HepG2 (cell line): ENCODE measurements around the gene SUDS3. TPM values are rescaled to one million over a fixed set of nuclear protein-coding genes. Genes with fewer than 3 reads are reported as not detected.
A peak's percentile ranks its signal among the peaks of the same experiment; 100 is the strongest.

Experiments
- ATAC-seq: fragments of 200-7000 bp; cut with Tn5 transposase; 3 replicates; pipeline ENCODE4 v1.9.1; 2020; ENCODE audit warnings: mild to moderate bottlenecking, moderate library complexity
- BruUV-seq: library from RNA; stranded (reverse); fragments of 400-500 nt; replicated peaks from 2 replicates; lab custom pipeline; 2021; lab: Mats Ljungman, UMichigan
- CTCF ChIA-PET: fragments of 300-600 bp; formaldehyde crosslinking; extraction: SDS; loops from one replicate; lab custom pipeline; 2021; ENCODE audit warnings: low total read pairs, inconsistent platforms, low intra/inter-chr PET ratio; lab: Yijun Ruan, JAX
- POLR2A ChIA-PET: fragments of 350-600 bp; sonication (Branson Sonifier 250); formaldehyde crosslinking; loops from one replicate; lab custom pipeline; 2020; ENCODE audit warnings: antibody characterized with exemption, inconsistent platforms; lab: Yijun Ruan, JAX
- DNase-seq: peaks from one replicate; pipeline ENCODE4 v3.0.0-alpha.2; 2015; ENCODE audit warnings: low spot score
- FAIRE-seq: peaks from 3 replicates; lab custom pipeline; 2011; peaks lifted over from hg19 to GRCh38; lab: Jason Lieb, UNC
- H2AFZ ChIP-seq: one replicate; pipeline ENCODE4 v1.6.1; 2011; ENCODE audit warnings: low read length, inconsistent platforms
- H3K27ac ChIP-seq: fragments of 300-600 bp; 3 replicates; pipeline ENCODE4 v1.8.0; 2011; ENCODE audit warnings: mixed run types, mild to moderate bottlenecking, mixed read lengths, low read length, inconsistent platforms; ENCODE audit not compliant: insufficient read depth; ENCODE audit errors: extremely low read length
- H3K27me3 ChIP-seq, 2 experiments: fragments of 200-600 bp in 1 of 2; 2 replicates in 1 of 2; 3 replicates in 1 of 2; pipeline versions ENCODE4 v1.6.0 to v1.8.0; 2011; ENCODE audit warnings: low read length in 2 of 2, mild to moderate bottlenecking in 2 of 2, moderate library complexity in 2 of 2, inconsistent platforms in 1 of 2; ENCODE audit not compliant: insufficient read depth in 2 of 2, control insufficient read depth in 1 of 2
- H3K36me3 ChIP-seq, 2 experiments: fragments of 200-600 bp in 1 of 2; replicated peaks in 1 of 2; 2 replicates in 1 of 2; 3 replicates in 1 of 2; pipeline versions ENCODE4 v1.5.1 to v1.8.0; 2011; ENCODE audit warnings: low read length in 2 of 2, inconsistent platforms in 1 of 2; ENCODE audit not compliant: insufficient read depth in 2 of 2, control insufficient read depth in 1 of 2
- H3K4me1 ChIP-seq: 2 replicates; pipeline ENCODE4 v1.5.1; 2012; ENCODE audit warnings: low read length, inconsistent platforms; ENCODE audit not compliant: insufficient read depth
- H3K4me2 ChIP-seq: 2 replicates; pipeline ENCODE4 v1.6.0; 2011; ENCODE audit warnings: low read depth, low read length, inconsistent platforms
- H3K4me3 ChIP-seq, 3 experiments: fragments of 200-600 bp in 1 of 3; sonication (generic), shearing (Covaris generic) in 1 of 3; replicated peaks in 1 of 3; 2 replicates each; pipeline ENCODE4 v1.5.1; 2011 to 2016; ENCODE audit warnings: low read length in 3 of 3, inconsistent platforms in 2 of 3, low read depth in 2 of 3, mild to moderate bottlenecking in 2 of 3, control low read depth in 1 of 3, mixed read lengths in 1 of 3; ENCODE audit not compliant: insufficient read depth in 1 of 3
- H3K79me2 ChIP-seq: one replicate; pipeline ENCODE4 v1.6.1; 2011; ENCODE audit warnings: low read length, inconsistent platforms; ENCODE audit not compliant: insufficient read depth
- H3K9ac ChIP-seq: 2 replicates; pipeline ENCODE4 v1.6.0; 2011; ENCODE audit warnings: mild to moderate bottlenecking, low read depth, low read length, inconsistent platforms; ENCODE audit not compliant: insufficient read depth
- H3K9me3 ChIP-seq: 2 replicates; pipeline ENCODE4 v1.5.1; 2012; ENCODE audit warnings: mild to moderate bottlenecking, low read length
- H4K20me1 ChIP-seq: 2 replicates; pipeline ENCODE4 v1.6.0; 2011; ENCODE audit warnings: inconsistent platforms, mild to moderate bottlenecking, low read length, moderate library complexity; ENCODE audit not compliant: insufficient read depth
- CHD4 ChIP-seq: fragments of 200-600 bp; sonication (generic); IDR thresholded peaks from 2 replicates; pipeline ENCODE4 v1.7.0; 2017; ENCODE audit warnings: mild to moderate bottlenecking, low read length, borderline replicate concordance
- ESRRA ChIP-seq: sonication (generic); formaldehyde crosslinking; IDR thresholded peaks from 2 replicates; pipeline ENCODE4 v1.5.1; 2020; ENCODE audit warnings: mild to moderate bottlenecking, low read depth, missing genetic modification reagents
- GMEB1 ChIP-seq: sonication (generic); formaldehyde crosslinking; IDR thresholded peaks from 2 replicates; pipeline ENCODE4 v1.5.1; 2020; ENCODE audit warnings: missing genetic modification reagents, mild to moderate bottlenecking, borderline replicate concordance
- HOXA5 ChIP-seq: sonication (generic); formaldehyde crosslinking; IDR thresholded peaks from 2 replicates; pipeline ENCODE4 v1.4.0; 2020; ENCODE audit warnings: missing genetic modification reagents
- KAT8 ChIP-seq: IDR thresholded peaks from 2 replicates; pipeline ENCODE4 v1.6.1; 2016; ENCODE audit warnings: missing genetic modification reagents, missing compliant biosample characterization
- KDM5B ChIP-seq: sonication (generic); formaldehyde crosslinking; IDR thresholded peaks from 2 replicates; pipeline ENCODE4 v1.4.0; 2020; ENCODE audit warnings: missing genetic modification reagents, mild to moderate bottlenecking, borderline replicate concordance
- NFIC ChIP-seq: IDR thresholded peaks from 2 replicates; pipeline ENCODE4 v1.6.1; 2012; ENCODE audit warnings: mild to moderate bottlenecking, low read length, inconsistent platforms
- NR3C1 ChIP-seq: sonication (generic); formaldehyde crosslinking; IDR thresholded peaks from 2 replicates; pipeline ENCODE4 v1.4.0; 2020; ENCODE audit warnings: missing genetic modification reagents
- PLRG1 ChIP-seq: fragments of 450-650 bp; conservative IDR thresholded peaks from 2 replicates; pipeline ENCODE4 v1.6.1; 2016
- POLR2A ChIP-seq, 2 experiments: IDR thresholded peaks; 2 replicates each; pipeline ENCODE4 v1.6.1; 2011; ENCODE audit warnings: low read depth in 2 of 2, low read length in 2 of 2, mild to moderate bottlenecking in 1 of 2, moderate library complexity in 1 of 2; ENCODE audit not compliant: insufficient read depth in 1 of 2
- TSC22D2 ChIP-seq: sonication (generic); formaldehyde crosslinking; IDR thresholded peaks from 2 replicates; pipeline ENCODE4 v1.5.1; 2020; ENCODE audit warnings: missing genetic modification reagents, mild to moderate bottlenecking, borderline replicate concordance
- ZNF232 ChIP-seq: sonication (generic); formaldehyde crosslinking; IDR thresholded peaks from 2 replicates; pipeline ENCODE4 v1.4.0; 2020; ENCODE audit warnings: missing genetic modification reagents, borderline replicate concordance
- ZNF556 ChIP-seq: sonication (generic); formaldehyde crosslinking; IDR thresholded peaks from 2 replicates; pipeline ENCODE4 v1.4.0; 2020; ENCODE audit warnings: mild to moderate bottlenecking, missing genetic modification reagents, borderline replicate concordance
- ZNF614 ChIP-seq: IDR thresholded peaks from 2 replicates; pipeline ENCODE4 v1.6.1; 2018; ENCODE audit warnings: missing biosample characterization, missing genetic modification reagents, inconsistent platforms, borderline replicate concordance
- ZNF737 ChIP-seq: sonication (generic); formaldehyde crosslinking; IDR thresholded peaks from 2 replicates; pipeline ENCODE4 v1.5.0; 2020; ENCODE audit warnings: missing genetic modification reagents, mild to moderate bottlenecking, borderline replicate concordance
- in situ Hi-C: cut with HindIII; loops from 2 replicates; pipeline ENCODE4 v1.10.0; 2017; ENCODE audit warnings: low pct_unique_long_range_greater_than_20kb; ENCODE audit not compliant: extremely low pct_ligation_motif_present
- intact Hi-C: fragments of 100-400 bp; cut with micrococcal nuclease; formaldehyde crosslinking; loops from one replicate; pipeline ENCODE4 v1.10.0; 2022; ENCODE audit not compliant: unreplicated experiment
- polyA plus RNA-seq, 8 experiments: library from polyadenylated mRNA; depleted of rRNA in 3 of 8; stranded (reverse) in 7 of 8; unstranded in 1 of 8; fragments of >200 nt; fragmentation: Illumina TruSeq in 4 of 8; extraction: Trizol in 4 of 8; gene quantifications; 2 replicates each; pipeline versions ENCODE4 v1.2.1 to v1.2.3, GENCODE V29; 2011 to 2016; ENCODE audit warnings: low read depth in 4 of 8, missing spikeins in 1 of 8, mixed read lengths in 1 of 8; ENCODE audit not compliant: insufficient read depth in 1 of 8
- total RNA-seq, 5 experiments: library from RNA; depleted of rRNA; stranded (reverse); fragments of >200 nt; fragmentation: Illumina TruSeq; extraction: Trizol; gene quantifications; 2 replicates each; pipeline ENCODE4 v1.2.3, GENCODE V29; 2016; ENCODE audit warnings: low read depth in 1 of 5
- TF ChIP-seq, protein P1 (sequence below): sonication (generic); formaldehyde crosslinking; IDR thresholded peaks from 2 replicates; pipeline ENCODE4 v1.5.0; 2020; ENCODE audit warnings: mild to moderate bottlenecking, missing genetic modification reagents
- TF ChIP-seq, protein P2 (sequence below): sonication (generic); formaldehyde crosslinking; IDR thresholded peaks from 2 replicates; pipeline ENCODE4 v1.4.0; 2020; ENCODE audit warnings: missing genetic modification reagents

SUDS3 gene
- total and polyA plus RNA-seq, 2 of the 13 experiments (the other 11 are each of a cell fraction or from before 2014, with no cell fraction given) = 20.2 to 33.1 TPM

DNA sequence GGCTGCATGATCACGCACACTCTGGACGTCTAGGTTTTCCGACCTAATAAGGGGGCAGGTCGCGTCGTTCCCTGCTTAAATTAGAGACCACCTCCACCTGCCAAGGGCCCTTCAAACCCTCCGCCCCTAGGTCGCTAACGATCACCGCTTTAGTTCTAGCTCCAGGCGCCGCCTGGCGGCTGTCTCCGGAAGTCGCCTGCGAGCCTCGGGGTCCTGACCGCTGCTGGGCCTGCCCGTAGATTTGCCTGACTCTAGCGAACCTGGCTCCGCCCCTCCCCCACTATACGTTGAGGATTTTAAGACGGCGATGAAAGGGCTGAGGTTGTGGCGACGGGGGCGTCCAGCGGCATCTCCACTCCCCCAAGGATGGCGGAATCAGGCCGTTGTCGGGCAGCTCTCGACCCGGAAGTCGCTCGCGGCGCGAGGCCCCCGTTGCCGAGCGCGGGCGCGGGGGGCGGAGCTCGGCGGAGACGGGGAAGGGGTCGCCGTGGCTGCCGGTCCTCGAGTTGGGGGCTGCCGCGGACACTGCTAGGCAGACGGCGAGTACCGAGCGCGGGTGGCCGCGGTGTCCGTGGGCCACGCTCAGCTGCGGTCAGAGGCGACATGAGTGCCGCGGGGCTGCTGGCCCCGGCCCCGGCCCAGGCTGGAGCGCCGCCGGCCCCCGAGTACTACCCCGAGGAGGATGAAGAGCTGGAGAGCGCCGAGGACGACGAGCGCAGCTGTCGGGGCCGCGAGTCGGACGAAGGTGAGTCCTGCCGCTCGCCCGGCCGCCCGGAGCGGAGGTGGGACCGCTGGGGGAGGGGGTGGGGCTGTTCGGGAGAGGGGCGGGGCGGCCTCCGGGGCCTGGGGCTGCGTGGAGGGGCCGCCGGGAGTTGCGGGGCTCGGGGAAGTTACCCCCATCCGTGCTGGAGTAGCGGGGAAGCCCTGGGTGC, at the start of gene SUDS3 (continued):
- TF ChIP-seq, protein P1, sequence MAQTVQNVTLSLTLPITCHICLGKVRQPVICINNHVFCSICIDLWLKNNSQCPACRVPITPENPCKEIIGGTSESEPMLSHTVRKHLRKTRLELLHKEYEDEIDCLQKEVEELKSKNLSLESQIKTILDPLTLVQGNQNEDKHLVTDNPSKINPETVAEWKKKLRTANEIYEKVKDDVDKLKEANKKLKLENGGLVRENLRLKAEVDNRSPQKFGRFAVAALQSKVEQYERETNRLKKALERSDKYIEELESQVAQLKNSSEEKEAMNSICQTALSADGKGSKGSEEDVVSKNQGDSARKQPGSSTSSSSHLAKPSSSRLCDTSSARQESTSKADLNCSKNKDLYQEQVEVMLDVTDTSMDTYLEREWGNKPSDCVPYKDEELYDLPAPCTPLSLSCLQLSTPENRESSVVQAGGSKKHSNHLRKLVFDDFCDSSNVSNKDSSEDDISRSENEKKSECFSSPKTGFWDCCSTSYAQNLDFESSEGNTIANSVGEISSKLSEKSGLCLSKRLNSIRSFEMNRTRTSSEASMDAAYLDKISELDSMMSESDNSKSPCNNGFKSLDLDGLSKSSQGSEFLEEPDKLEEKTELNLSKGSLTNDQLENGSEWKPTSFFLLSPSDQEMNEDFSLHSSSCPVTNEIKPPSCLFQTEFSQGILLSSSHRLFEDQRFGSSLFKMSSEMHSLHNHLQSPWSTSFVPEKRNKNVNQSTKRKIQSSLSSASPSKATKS (CRISPR knock-in tag) = no peak
- no peak for TF ChIP-seq NR3C1 (CRISPR knock-in tag)
- TF ChIP-seq ZNF556 (CRISPR knock-in tag) = peak; percentile 93
- TF ChIP-seq NFIC = no peak
- peak; percentile 92 for TF ChIP-seq KAT8
- TF ChIP-seq KDM5B = peak; percentile 83; the same call in 1 of the 2 replicates
- peak; percentile 81 for TF ChIP-seq GMEB1 (CRISPR knock-in tag)

- ChIA-PET POLR2A (no interaction called here), CTCF (no interaction called here)
- DNase-seq (no peak), ATAC-seq (no peak), FAIRE-seq (no peak)
- intact Hi-C loops (no loop called here), in situ Hi-C loops (no loop called here)
- no peaks in the 10 kb centered on the region for H3K27me3 ChIP-seq
- no peak overlapping the region for H3K27ac ChIP-seq
- no peaks in the 10 kb centered on the region for H3K4me1 ChIP-seq
- H3K79me2 ChIP-seq = no peaks in the 10 kb centered on the region
- no peak overlapping the region for H3K9ac ChIP-seq
- H3K4me3 ChIP-seq = no peak overlapping the region
- no peaks in the 10 kb centered on the region for H4K20me1 ChIP-seq
- H2AFZ ChIP-seq = no peak overlapping the region
- H3K4me2 ChIP-seq = no peak overlapping the region
- no peaks in the 10 kb centered on the region for H3K9me3 ChIP-seq
- BruUV-seq = no TSS peak
- H3K36me3 ChIP-seq = no peaks in the 10 kb centered on the region
- TF ChIP-seq ZNF232 (CRISPR knock-in tag) (no peak), POLR2A (IDR thresholded peaks at IDR 0.05; ENCODE audit: insufficient read depth in 1 of 2, low read depth in 2 of 2, low read length in 2 of 2) (no peak), TSC22D2 (CRISPR knock-in tag) (no peak), ZNF614 (CRISPR knock-in tag) (no peak), HOXA5 (CRISPR knock-in tag) (no peak), CHD4 (no peak), PLRG1 (no peak), ZNF737 (no peak), ESRRA (no peak)
- TF ChIP-seq, protein P2, sequence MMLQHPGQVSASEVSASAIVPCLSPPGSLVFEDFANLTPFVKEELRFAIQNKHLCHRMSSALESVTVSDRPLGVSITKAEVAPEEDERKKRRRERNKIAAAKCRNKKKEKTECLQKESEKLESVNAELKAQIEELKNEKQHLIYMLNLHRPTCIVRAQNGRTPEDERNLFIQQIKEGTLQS (CRISPR knock-in tag) = no peak
Measured at GRCh38 chr12:118326991-118327390, 49.4 kb upstream of the SUDS3 start.
